MM.1S (cell line): Measurements from ENCODE around the gene UBE2K.

Experiments
- CTCF ChIP-seq: fragments of 300-600 bp; sonication (generic); IDR thresholded peaks from 2 replicates; pipeline ENCODE4 v1.5.1; 2016; ENCODE audit warnings: antibody characterized with exemption, low read length, mixed read lengths
- EZH2 ChIP-seq: fragments of 300-600 bp; sonication (generic); optimal IDR thresholded peaks from 2 replicates; pipeline ENCODE3; 2017; ENCODE audit warnings: low read depth, mild to moderate bottlenecking, antibody characterized with exemption, low read length, mixed read lengths
- EZH2phosphoT487 ChIP-seq: fragments of 300-600 bp; sonication (generic); IDR thresholded peaks from 2 replicates; pipeline ENCODE4 v1.6.1; 2018; ENCODE audit warnings: antibody characterized with exemption, low read length

- TF ChIP-seq CTCF: no peak
- no peak for TF ChIP-seq EZH2phosphoT487
- no peak for TF ChIP-seq EZH2
Observed at GRCh38 chr4:39823191-39823590, 125.3 kb downstream of the UBE2K start.
